Smooth muscle cell (in vitro differentiated cells): Measurements from ENCODE around the gene TUBB6. TPM values are rescaled to one million over a fixed set of nuclear protein-coding genes. Genes with fewer than 3 reads are reported as not detected.

Experiments used
- DNase-seq: peaks from one replicate; lab custom pipeline; 2025; ENCODE audit not compliant: unreplicated experiment; lab: John Stamatoyannopoulos, UW
- H2AFZ ChIP-seq: fragments of 200-600 bp; sonication (generic); 2 replicates; pipeline ENCODE4 v1.6.0; 2016; ENCODE audit warnings: antibody characterized with exemption, low read depth, mild to moderate bottlenecking
- H3F3A ChIP-seq: fragments of 200-600 bp; sonication (generic); 2 replicates; pipeline ENCODE4 v1.6.0; 2017; ENCODE audit warnings: antibody characterized with exemption, low read depth
- H3K27ac ChIP-seq: fragments of 200-600 bp; sonication (generic); 2 replicates; pipeline ENCODE4 v1.5.1; 2016; ENCODE audit warnings: low read depth, mild to moderate bottlenecking
- H3K27me3 ChIP-seq: fragments of 200-600 bp; sonication (generic); 2 replicates; pipeline ENCODE4 v1.6.1; 2016; ENCODE audit warnings: low read depth, mild to moderate bottlenecking
- H3K36me3 ChIP-seq: fragments of 200-600 bp; sonication (generic); 2 replicates; pipeline ENCODE4 v1.5.1; 2016; ENCODE audit warnings: low read depth
- H3K4me1 ChIP-seq: fragments of 200-600 bp; sonication (generic); 2 replicates; pipeline ENCODE4 v1.5.1; 2016; ENCODE audit warnings: low read depth
- H3K4me2 ChIP-seq: fragments of 200-600 bp; sonication (generic); 2 replicates; pipeline ENCODE4 v1.6.0; 2016; ENCODE audit warnings: mild to moderate bottlenecking
- H3K4me3 ChIP-seq: fragments of 200-600 bp; sonication (generic); 2 replicates; pipeline ENCODE4 v1.5.1; 2016; ENCODE audit warnings: mild to moderate bottlenecking
- H3K79me2 ChIP-seq: fragments of 200-600 bp; sonication (generic); 2 replicates; pipeline ENCODE4 v1.6.0; 2016; ENCODE audit warnings: low read depth, mild to moderate bottlenecking
- H3K9ac ChIP-seq: fragments of 200-600 bp; sonication (generic); 2 replicates; pipeline ENCODE4 v1.6.0; 2016; ENCODE audit warnings: low read depth
- H3K9me3 ChIP-seq: fragments of 200-600 bp; sonication (generic); replicated peaks from 2 replicates; pipeline ENCODE4 v1.5.1; 2016; ENCODE audit warnings: low read depth
- H4K20me1 ChIP-seq: fragments of 200-600 bp; sonication (generic); 2 replicates; pipeline ENCODE4 v1.6.0; 2016; ENCODE audit warnings: low read depth
- CTCF ChIP-seq: fragments of 200-600 bp; sonication (generic); IDR thresholded peaks from 2 replicates; pipeline ENCODE4 v1.5.1; 2017; ENCODE audit warnings: borderline replicate concordance, mild to moderate bottlenecking, antibody characterized with exemption; ENCODE audit not compliant: insufficient read depth, poor library complexity, severe bottlenecking
- WGBS: methylation state at CpG from one replicate; pipeline ENCODE4 v1.1.7; 2016; ENCODE audit warnings: low lambda C conversion rate; 5-methylcytosine and 5-hydroxymethylcytosine counted together
- polyA plus RNA-seq: library from polyadenylated mRNA; unstranded; fragments of >200 nt; fragmentation: Nextera tagmentation; extraction: Ambion mirVana; gene quantifications from 2 replicates; pipeline ENCODE4 v1.2.1, GENCODE V29; 2016
- total RNA-seq: library from RNA; depleted of rRNA; stranded (reverse); fragments of >200 nt; gene quantifications from 2 replicates; pipeline ENCODE4 v1.2.3, GENCODE V29; 2014

Gene TUBB6
- total and polyA plus RNA-seq, 2 experiments from 2014 or later: 359 to 460 TPM

DNA sequence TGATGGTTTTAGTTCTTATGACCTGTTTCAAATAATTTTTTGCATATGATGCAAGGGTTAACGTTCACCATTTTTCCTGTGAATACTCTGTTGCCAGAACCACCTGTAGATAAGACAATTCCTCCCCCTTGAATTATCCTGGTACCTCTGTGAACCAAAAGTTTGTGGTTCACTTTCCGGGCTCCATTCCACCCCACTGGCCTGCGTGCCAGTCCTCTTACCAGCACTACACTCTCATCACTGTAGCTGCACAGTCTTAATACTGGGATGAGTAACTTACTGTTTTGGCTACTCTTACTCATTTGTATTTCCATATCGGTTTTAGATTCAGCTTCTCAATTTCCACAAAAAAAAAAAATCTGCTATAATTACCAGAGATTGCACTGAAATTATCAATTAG, 34.6 kb downstream of the TUBB6 start:
- over 99% methylated on average over 4 of the region's 4 CpGs for WGBS
- no peaks in the 10 kb centered on the region for H3K4me1 ChIP-seq
- H3F3A ChIP-seq: no peaks in the 10 kb centered on the region
- no peaks in the 10 kb centered on the region for H3K27me3 ChIP-seq
- H3K79me2 ChIP-seq: no peaks in the 10 kb centered on the region
- H4K20me1 ChIP-seq: peaks cover 11% of the 10 kb centered on the region
- H3K9ac ChIP-seq: no peak overlapping the region
- H3K27ac ChIP-seq: no peak overlapping the region
- no peak for TF ChIP-seq CTCF
- peaks cover 16% of the 10 kb centered on the region for H3K36me3 ChIP-seq
- no peak overlapping the region for H3K4me2 ChIP-seq
- H3K9me3 ChIP-seq: no peaks in the 10 kb centered on the region
- no peak overlapping the region for H2AFZ ChIP-seq
- no peak for DNase-seq
- no peak overlapping the region for H3K4me3 ChIP-seq

DNA sequence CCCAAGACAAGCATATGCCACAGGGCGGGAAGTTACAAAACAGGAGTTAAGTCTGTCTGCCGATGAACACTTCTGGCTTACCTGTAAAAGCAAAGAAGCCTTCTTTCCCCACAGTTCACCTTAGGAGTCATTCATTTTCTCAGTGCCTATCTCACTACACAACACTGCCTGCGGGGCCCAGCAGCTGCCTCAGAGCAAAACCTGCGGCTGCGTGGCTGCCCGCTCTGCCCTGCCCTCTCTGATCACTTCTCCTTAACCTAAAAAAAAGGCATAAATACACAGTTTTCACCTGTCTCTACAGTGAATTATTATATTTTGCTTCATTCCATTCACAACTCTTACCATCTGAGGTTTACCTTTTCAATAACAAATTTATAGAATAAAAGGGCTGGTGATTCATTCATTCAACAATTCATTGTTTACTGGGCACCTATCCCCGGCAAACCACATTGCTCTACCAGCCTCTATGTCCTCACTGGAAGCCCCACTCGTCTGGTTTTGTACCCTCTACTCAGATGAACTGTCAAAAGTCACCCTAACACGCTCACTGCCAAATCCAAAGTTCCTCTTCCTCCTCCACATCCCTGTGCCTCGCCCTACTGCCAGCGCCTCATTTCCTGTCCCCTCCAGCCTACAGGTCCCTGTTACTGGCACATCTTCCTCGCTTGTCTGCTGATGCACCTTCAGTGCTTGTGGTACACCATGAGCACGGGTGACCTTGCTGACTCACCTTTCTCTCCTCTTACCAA, 37.6 kb downstream of the TUBB6 start:
- Histone ChIP-seq H3K9me3 (no peaks in the 10 kb centered on the region), H3K4me3 (no peak overlapping the region), H4K20me1 (no peaks in the 10 kb centered on the region), H3K27me3 (no peaks in the 10 kb centered on the region), H3K79me2 (no peaks in the 10 kb centered on the region), H3K36me3 (peaks cover 20% of the 10 kb centered on the region), H3K9ac (no peak overlapping the region), H3K4me2 (no peak overlapping the region), H3K4me1 (no peaks in the 10 kb centered on the region), H2AFZ (no peak overlapping the region), H3K27ac (no peak overlapping the region), H3F3A (no peaks in the 10 kb centered on the region)
- no peak for DNase-seq
- WGBS: 94% methylated on average over 13 of the region's 13 CpGs
- no peak for TF ChIP-seq CTCF

- no peak for TF ChIP-seq CTCF
- WGBS: 95% methylated on average over 7 of the region's 7 CpGs
- Histone ChIP-seq H3K79me2 (no peaks in the 10 kb centered on the region), H3K4me3 (no peak overlapping the region), H2AFZ (no peak overlapping the region), H4K20me1 (no peaks in the 10 kb centered on the region), H3K4me1 (no peaks in the 10 kb centered on the region), H3K36me3 (peaks cover 26% of the 10 kb centered on the region), H3F3A (no peaks in the 10 kb centered on the region), H3K4me2 (no peak overlapping the region), H3K9ac (no peak overlapping the region), H3K27ac (no peak overlapping the region), H3K9me3 (no peaks in the 10 kb centered on the region), H3K27me3 (no peaks in the 10 kb centered on the region)
- no peak for DNase-seq
Measured at GRCh38 chr18:12346240-12346565, 38.2 kb downstream of the TUBB6 start.

GRCh38 chr18:12347895-12348294, 39.9 kb downstream of the TUBB6 start:
- no peak overlapping the region for H3K9ac ChIP-seq
- no peak overlapping the region for H3K4me3 ChIP-seq
- 93% methylated on average over 4 of the region's 4 CpGs for WGBS
- DNase-seq: no peak
- no peak overlapping the region for H2AFZ ChIP-seq
- H3K27ac ChIP-seq: no peak overlapping the region
- H3K4me1 ChIP-seq: no peaks in the 10 kb centered on the region
- no peaks in the 10 kb centered on the region for H3K27me3 ChIP-seq
- H3K79me2 ChIP-seq: no peaks in the 10 kb centered on the region
- H3K36me3 ChIP-seq: peaks cover 23% of the 10 kb centered on the region
- H3K9me3 ChIP-seq: no peaks in the 10 kb centered on the region
- no peaks in the 10 kb centered on the region for H4K20me1 ChIP-seq
- no peaks in the 10 kb centered on the region for H3F3A ChIP-seq
- no peak overlapping the region for H3K4me2 ChIP-seq
- TF ChIP-seq CTCF: no peak
